ENCODE data around the gene ASXL1. TPM values are rescaled to one million over a fixed set of nuclear protein-coding genes. Genes with fewer than 3 reads are reported as not detected.

Gene ASXL1
- total and polyA plus RNA-seq, 9 of the 15 experiments (the other 6 are each of a cell fraction or from before 2014, with no cell fraction given): 6.5 to 65.3 (median 32.3) TPM

DNA sequence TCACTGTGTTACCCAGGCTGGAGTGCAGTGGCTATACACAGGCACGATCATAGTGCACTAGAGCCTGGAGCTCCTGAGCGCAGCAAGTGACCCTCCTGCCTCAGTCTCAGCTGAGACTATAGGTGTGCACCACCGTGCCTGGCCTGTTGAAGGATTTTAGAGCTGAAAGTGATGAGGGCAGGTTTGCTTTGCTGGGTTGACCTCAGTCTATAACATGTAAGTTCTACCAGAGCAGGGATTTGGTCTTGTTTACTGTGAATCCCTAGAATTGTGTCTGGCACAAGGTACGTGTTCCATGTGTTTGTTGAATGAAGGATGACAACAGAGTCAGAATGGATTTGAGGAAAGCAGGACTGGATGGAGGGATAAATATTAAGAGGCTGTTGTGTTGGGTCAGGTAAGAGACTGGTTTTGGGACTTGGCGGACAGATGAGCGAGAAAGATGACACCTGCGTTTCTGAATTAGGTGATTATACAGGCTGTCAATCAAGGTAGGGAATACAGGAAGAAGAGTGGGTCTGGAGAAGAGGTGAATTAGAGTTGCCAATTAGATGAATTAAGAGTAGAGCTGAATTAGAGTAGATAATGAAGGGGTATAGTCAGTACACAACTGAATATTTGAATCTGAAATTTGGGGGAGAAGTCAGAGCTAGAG lies 6.5 kb downstream of the ASXL1 start (continued):
- TF ChIP-seq YY1 (IDR thresholded peaks at IDR 0.05; ENCODE audit: borderline replicate concordance in 1 of 3, control insufficient read depth in 1 of 3, extremely low read depth in 1 of 3, insufficient read depth in 3 of 3, insufficient read length in 1 of 3, insufficient replicate concordance in 2 of 3, low read depth in 1 of 3, low read length in 2 of 3) (no peak), ZNF311 (CRISPR knock-in tag; IDR thresholded peaks at IDR 0.05) (no peak), NFE2 (IDR thresholded peaks at IDR 0.05; ENCODE audit: low read depth) (no peak), ZNF347 (CRISPR knock-in tag; IDR thresholded peaks at IDR 0.05; ENCODE audit: low read depth) (no peak)
- TF ChIP-seq, protein P1, sequence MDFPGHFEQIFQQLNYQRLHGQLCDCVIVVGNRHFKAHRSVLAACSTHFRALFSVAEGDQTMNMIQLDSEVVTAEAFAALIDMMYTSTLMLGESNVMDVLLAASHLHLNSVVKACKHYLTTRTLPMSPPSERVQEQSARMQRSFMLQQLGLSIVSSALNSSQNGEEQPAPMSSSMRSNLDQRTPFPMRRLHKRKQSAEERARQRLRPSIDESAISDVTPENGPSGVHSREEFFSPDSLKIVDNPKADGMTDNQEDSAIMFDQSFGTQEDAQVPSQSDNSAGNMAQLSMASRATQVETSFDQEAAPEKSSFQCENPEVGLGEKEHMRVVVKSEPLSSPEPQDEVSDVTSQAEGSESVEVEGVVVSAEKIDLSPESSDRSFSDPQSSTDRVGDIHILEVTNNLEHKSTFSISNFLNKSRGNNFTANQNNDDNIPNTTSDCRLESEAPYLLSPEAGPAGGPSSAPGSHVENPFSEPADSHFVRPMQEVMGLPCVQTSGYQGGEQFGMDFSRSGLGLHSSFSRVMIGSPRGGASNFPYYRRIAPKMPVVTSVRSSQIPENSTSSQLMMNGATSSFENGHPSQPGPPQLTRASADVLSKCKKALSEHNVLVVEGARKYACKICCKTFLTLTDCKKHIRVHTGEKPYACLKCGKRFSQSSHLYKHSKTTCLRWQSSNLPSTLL (IDR thresholded peaks at IDR 0.05): no peak

DNA sequence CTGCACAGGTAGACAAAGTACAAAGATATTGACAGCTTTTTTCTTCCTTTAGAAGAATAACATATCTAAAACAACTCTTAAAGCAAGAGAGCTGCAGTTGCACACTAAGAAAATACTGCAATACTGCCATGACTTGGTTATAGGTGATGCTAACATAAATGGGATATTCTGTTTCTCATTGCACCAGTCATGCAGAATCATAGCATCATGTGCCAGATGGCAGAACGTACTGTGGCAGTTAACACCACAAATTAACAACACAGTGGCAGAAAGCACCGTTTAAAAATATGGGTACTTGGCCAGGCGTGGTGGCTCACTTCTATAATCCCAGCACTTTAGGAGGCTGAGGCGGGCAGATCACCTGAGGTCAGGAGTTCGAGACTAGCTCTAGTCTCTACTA lies 7.4 kb downstream of the ASXL1 start:
- FAIRE-seq (no peak), DNase-seq (ENCODE audit: extremely low read depth in 1 of 4, low spot score in 3 of 4) (no peak), ATAC-seq (no peak)
- Histone ChIP-seq H3K4me1 (replicated peaks in 1 of 2; ENCODE audit: control insufficient read depth in 2 of 2, insufficient read depth in 2 of 2, low read length in 2 of 2) (peaks cover 11 to 14% of the 10 kb centered on the region in 2 experiments; a peak in 4 of 5 replicates), H3K36me3 (ENCODE audit: control insufficient read depth, insufficient read depth, low read length) (peaks cover 58% of the 10 kb centered on the region), H3K79me2 (ENCODE audit: control insufficient read depth, insufficient read depth, low read length) (peaks cover 92% of the 10 kb centered on the region), H3K9ac (ENCODE audit: insufficient read depth in 1 of 2, low read depth in 2 of 2, low read length in 2 of 2) (no peak overlapping the region), H2AFZ (ENCODE audit: low read depth, low read length) (no peak overlapping the region), H3K27ac (ENCODE audit: extremely low read depth, low read depth, low read length) (no peak overlapping the region), H4K20me1 (replicated peaks; ENCODE audit: control insufficient read depth, insufficient read depth, low read length) (peaks cover 30% of the 10 kb centered on the region), H3K9me1 (ENCODE audit: control insufficient read depth, insufficient read depth, low read length) (peaks cover 3% of the 10 kb centered on the region), H3K27me3 (ENCODE audit: control insufficient read depth in 2 of 2, insufficient read depth in 2 of 2, low read length in 2 of 2) (no peaks in the 10 kb centered on the region), H3K4me2 (ENCODE audit: insufficient read depth, low read length) (no peak overlapping the region), H3K4me3 (no peak overlapping the region), H3K9me3 (replicated peaks; ENCODE audit: control insufficient read depth, insufficient read depth, low read depth, low read length) (no peaks in the 10 kb centered on the region)
- in situ Hi-C loops (cut with MboI): no loop called here
- ChIA-PET CTCF (ENCODE audit: low intra/inter-chr PET ratio) (no interaction called here), POLR2A (interaction anchor here (1.4 kb wide), 1 partner anchor 9 kb away, joined by 3 read pairs; no protein-coding TSS in a partner anchor)
- 82% methylated on average over 5 of the region's 5 CpGs for WGBS (ENCODE audit: insufficient coverage, low coverage, missing lambda C conversion rate)
- no TSS peak for BruUV-seq (replicated peaks)
- intact Hi-C loops (cut with micrococcal nuclease): no loop called here
- TF ChIP-seq, protein P2, sequence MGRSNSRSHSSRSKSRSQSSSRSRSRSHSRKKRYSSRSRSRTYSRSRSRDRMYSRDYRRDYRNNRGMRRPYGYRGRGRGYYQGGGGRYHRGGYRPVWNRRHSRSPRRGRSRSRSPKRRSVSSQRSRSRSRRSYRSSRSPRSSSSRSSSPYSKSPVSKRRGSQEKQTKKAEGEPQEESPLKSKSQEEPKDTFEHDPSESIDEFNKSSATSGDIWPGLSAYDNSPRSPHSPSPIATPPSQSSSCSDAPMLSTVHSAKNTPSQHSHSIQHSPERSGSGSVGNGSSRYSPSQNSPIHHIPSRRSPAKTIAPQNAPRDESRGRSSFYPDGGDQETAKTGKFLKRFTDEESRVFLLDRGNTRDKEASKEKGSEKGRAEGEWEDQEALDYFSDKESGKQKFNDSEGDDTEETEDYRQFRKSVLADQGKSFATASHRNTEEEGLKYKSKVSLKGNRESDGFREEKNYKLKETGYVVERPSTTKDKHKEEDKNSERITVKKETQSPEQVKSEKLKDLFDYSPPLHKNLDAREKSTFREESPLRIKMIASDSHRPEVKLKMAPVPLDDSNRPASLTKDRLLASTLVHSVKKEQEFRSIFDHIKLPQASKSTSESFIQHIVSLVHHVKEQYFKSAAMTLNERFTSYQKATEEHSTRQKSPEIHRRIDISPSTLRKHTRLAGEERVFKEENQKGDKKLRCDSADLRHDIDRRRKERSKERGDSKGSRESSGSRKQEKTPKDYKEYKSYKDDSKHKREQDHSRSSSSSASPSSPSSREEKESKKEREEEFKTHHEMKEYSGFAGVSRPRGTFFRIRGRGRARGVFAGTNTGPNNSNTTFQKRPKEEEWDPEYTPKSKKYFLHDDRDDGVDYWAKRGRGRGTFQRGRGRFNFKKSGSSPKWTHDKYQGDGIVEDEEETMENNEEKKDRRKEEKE (IDR thresholded peaks at IDR 0.05; ENCODE audit: borderline replicate concordance in 1 of 2, control insufficient read depth in 1 of 2, low read depth in 2 of 2, low read length in 1 of 2): no peak
- TF ChIP-seq NFXL1 (CRISPR knock-in tag; IDR thresholded peaks at IDR 0.05): no peak
- TF ChIP-seq, protein P3, sequence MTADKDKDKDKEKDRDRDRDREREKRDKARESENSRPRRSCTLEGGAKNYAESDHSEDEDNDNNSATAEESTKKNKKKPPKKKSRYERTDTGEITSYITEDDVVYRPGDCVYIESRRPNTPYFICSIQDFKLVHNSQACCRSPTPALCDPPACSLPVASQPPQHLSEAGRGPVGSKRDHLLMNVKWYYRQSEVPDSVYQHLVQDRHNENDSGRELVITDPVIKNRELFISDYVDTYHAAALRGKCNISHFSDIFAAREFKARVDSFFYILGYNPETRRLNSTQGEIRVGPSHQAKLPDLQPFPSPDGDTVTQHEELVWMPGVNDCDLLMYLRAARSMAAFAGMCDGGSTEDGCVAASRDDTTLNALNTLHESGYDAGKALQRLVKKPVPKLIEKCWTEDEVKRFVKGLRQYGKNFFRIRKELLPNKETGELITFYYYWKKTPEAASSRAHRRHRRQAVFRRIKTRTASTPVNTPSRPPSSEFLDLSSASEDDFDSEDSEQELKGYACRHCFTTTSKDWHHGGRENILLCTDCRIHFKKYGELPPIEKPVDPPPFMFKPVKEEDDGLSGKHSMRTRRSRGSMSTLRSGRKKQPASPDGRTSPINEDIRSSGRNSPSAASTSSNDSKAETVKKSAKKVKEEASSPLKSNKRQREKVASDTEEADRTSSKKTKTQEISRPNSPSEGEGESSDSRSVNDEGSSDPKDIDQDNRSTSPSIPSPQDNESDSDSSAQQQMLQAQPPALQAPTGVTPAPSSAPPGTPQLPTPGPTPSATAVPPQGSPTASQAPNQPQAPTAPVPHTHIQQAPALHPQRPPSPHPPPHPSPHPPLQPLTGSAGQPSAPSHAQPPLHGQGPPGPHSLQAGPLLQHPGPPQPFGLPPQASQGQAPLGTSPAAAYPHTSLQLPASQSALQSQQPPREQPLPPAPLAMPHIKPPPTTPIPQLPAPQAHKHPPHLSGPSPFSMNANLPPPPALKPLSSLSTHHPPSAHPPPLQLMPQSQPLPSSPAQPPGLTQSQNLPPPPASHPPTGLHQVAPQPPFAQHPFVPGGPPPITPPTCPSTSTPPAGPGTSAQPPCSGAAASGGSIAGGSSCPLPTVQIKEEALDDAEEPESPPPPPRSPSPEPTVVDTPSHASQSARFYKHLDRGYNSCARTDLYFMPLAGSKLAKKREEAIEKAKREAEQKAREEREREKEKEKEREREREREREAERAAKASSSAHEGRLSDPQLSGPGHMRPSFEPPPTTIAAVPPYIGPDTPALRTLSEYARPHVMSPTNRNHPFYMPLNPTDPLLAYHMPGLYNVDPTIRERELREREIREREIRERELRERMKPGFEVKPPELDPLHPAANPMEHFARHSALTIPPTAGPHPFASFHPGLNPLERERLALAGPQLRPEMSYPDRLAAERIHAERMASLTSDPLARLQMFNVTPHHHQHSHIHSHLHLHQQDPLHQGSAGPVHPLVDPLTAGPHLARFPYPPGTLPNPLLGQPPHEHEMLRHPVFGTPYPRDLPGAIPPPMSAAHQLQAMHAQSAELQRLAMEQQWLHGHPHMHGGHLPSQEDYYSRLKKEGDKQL (CRISPR knock-in tag; IDR thresholded peaks at IDR 0.05; ENCODE audit: borderline replicate concordance): no peak
